Measurements from ENCODE around the gene TMEM128.

- no peak for TF ChIP-seq CTCF (IDR thresholded peaks at IDR 0.05; ENCODE audit: low read length)
- no peak for TF ChIP-seq EZH2 (IDR thresholded peaks at IDR 0.05; ENCODE audit: borderline replicate concordance, low read length)
Observed at GRCh38 chr4:4293279-4293678, 45.3 kb upstream of the TMEM128 start.
